Pancreas (tissue), 10 donors: ENCODE results near the gene SIM2. TPM values are rescaled to one million over a fixed set of nuclear protein-coding genes. Genes with fewer than 3 reads are reported as not detected.

Experiments
- ATAC-seq, 4 donors: fragments of 200-7000 bp; cut with Tn5 transposase; one replicate each; pipeline versions ENCODE4 v1.8.0 to v1.9.1; 2020; ENCODE audit warnings: mild to moderate bottlenecking in 4 of 4, moderate library complexity in 4 of 4
- DNase-seq, 6 donors: peaks; one replicate each; pipeline ENCODE4 v3.0.0-alpha.2; 2020
- FAIRE-seq: peaks from 2 replicates; lab custom pipeline; 2012; peaks lifted over from hg19 to GRCh38; lab: Jason Lieb, UNC
- H3K27ac ChIP-seq, 4 donors: fragments of 200-600 bp; sonication (generic); 1 replicate in 3 of 4; 2 replicates in 1 of 4; pipeline versions ENCODE4 v1.5.0 to v1.8.0; 2020
- H3K27me3 ChIP-seq, 4 donors: fragments of 200-600 bp; one replicate each; pipeline ENCODE4 v1.8.0; 2021
- H3K36me3 ChIP-seq, 3 donors: fragments of 200-600 bp; sonication (generic) in 1 of 3; one replicate each; pipeline versions ENCODE4 v1.5.0 to v1.8.0; 2020 to 2021
- H3K4me1 ChIP-seq, 3 donors: fragments of 200-600 bp; one replicate each; pipeline ENCODE4 v1.8.0; 2021
- H3K4me3 ChIP-seq, 4 donors: fragments of 200-600 bp; sonication (generic) in 2 of 4; one replicate each; pipeline versions ENCODE4 v1.5.0 to v1.8.0; 2020 to 2021
- H3K9me3 ChIP-seq, 4 donors: fragments of 200-600 bp; one replicate each; pipeline ENCODE4 v1.8.0; 2021
- WGBS, 2 donors: extraction: QIAGEN DNeasy Blood & Tissue Kit; methylation state at CpG; one replicate each; pipeline ENCODE4 v1.1.7; 2013; 5-methylcytosine and 5-hydroxymethylcytosine counted together
- intact Hi-C, 3 donors: fragments of 100-400 bp; cut with DNase I; formaldehyde crosslinking; loops; one replicate each; pipeline versions ENCODE4 v1.11.1 to v1.14.2; 2022
- polyA plus RNA-seq, 2 donors: library from polyadenylated mRNA; stranded (reverse); fragments of 200-250 nt; gene quantifications; one replicate each; pipeline ENCODE4 v1.2.3, GENCODE V29; 2013
- total RNA-seq, 6 donors: library from RNA; stranded (reverse); fragmentation: NEBNext Ultra II Directional in 4 of 6; extraction: Animal tissue kit (Norgen Biotek cat#: 25700) in 4 of 6; gene quantifications; one replicate each; pipeline versions ENCODE4 v1.2.1 to v1.2.4, GENCODE V29; 2021 to 2023
- TF ChIP-seq, protein P1 (sequence below), 4 donors: fragments of 200-600 bp; sonication (generic) in 3 of 4; IDR thresholded peaks; one replicate each; pipeline versions ENCODE4 v1.5.0 to v1.8.0; 2021; ENCODE audit warnings: antibody characterized with exemption in 4 of 4
- donor health status: healthy with polysubstance abuse.
- donor health status: DM: no; HTN: no; CAD: no; lungs with moderate emphysema.
- donor health status: DM: no; HTN: no; CAD: no.
- donor health status: control.
- donor health status: control.
- donor health status: Bipolar disorder and iron deficiency.
- donor health status: DM: yes; HTN: yes; CAD: no.
- donor health status: DM: no; HTN: no; CAD: no.
- donor health status: DM: no; HTN: no; CAD: no.
- donor health status: DM: yes; HTN: yes; CAD: no.

Gene SIM2
- total and polyA plus RNA-seq, 8 donors, result 0.02 to 0.53 (median 0.13) TPM; not detected in 5

DNA sequence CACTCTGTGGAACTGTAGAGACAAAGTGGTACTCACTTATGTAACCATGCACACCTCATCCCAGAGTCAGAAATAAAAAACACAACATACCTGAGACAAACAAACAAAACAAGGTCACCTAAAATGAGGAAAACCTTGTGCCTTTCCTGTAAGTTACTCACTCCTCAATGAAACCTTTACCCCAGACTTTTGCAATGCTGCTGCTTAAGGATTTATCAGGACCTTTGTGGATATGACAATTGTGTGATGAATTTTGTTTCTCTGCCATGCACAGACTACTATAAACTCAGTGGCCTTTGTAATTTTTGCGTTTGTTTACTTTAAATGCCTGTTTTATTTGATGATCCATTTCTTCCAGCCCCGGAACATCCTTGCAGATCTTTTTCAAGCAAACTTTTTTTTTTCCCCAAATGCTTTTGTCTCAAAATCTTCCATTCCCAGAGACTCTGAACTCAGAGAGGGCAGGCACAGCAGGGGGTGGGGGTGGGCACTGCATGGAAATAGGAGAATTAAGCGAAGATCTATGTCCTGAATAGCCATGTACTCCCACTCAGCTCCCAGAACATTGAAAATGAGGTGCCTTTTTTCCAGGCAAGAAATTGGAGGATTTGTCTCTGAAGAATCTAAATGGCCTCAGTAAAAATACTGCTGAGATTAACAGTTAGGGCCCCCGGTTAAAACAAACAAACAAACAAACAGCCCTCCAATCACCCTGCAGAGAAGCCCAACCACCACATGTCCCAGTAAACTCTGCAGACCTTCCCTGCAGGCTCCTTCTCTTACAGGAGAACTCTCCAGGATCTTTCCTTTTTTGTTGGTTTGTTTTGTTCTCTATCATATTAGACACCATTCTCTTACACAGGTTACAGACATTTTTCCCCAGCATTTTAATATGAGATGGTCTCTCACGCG lies 22.6 kb upstream of the SIM2 start:
- 68 to 74% methylated on average over 6 of the region's 6 CpGs for WGBS, 2 donors
- H3K27ac ChIP-seq, result no peak overlapping the region

DNA sequence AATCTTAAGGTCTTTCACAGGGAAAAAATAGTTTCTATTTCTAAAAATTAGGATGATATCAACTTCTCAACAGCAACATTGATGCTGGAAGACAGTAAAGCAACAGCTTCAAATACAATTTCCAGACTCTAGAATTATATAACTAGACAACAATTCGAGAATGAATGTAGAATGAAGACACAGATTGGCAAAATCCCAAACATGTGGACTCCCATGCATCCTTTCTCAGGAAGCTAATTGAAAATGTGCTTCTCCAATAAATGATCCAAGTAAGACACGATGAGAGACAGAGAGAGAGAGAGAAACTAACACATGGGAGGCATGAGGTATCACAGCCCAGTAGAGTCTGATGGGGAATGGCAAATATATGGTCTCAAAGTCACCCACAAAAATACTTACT lies 21.5 kb upstream of the SIM2 start:
- Histone ChIP-seq H3K27me3 (peaks cover 0 to 4% (median 0%) of the 10 kb centered on the region in 4 donors), H3K9me3 (no peaks in the 10 kb centered on the region), H3K4me1 (no peaks in the 10 kb centered on the region), H3K36me3 (no peaks in the 10 kb centered on the region), H3K27ac (no peak overlapping the region), H3K4me3 (no peak overlapping the region)
- 63 to 66% methylated on average over 2 of the region's 2 CpGs for WGBS, 2 donors
- no peak for DNase-seq
- intact Hi-C loops, result no loop called here
- ATAC-seq, result no peak
- TF ChIP-seq, protein P1, sequence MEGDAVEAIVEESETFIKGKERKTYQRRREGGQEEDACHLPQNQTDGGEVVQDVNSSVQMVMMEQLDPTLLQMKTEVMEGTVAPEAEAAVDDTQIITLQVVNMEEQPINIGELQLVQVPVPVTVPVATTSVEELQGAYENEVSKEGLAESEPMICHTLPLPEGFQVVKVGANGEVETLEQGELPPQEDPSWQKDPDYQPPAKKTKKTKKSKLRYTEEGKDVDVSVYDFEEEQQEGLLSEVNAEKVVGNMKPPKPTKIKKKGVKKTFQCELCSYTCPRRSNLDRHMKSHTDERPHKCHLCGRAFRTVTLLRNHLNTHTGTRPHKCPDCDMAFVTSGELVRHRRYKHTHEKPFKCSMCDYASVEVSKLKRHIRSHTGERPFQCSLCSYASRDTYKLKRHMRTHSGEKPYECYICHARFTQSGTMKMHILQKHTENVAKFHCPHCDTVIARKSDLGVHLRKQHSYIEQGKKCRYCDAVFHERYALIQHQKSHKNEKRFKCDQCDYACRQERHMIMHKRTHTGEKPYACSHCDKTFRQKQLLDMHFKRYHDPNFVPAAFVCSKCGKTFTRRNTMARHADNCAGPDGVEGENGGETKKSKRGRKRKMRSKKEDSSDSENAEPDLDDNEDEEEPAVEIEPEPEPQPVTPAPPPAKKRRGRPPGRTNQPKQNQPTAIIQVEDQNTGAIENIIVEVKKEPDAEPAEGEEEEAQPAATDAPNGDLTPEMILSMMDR (IDR thresholded peaks at IDR 0.05), result no peak
- no peak for FAIRE-seq

More for the DNA sequence above, 22.6 kb upstream of the SIM2 start:
- intact Hi-C loops, result no loop called here
- DNase-seq, result no peak
- H3K27me3 ChIP-seq, result peaks cover 0 to 4% (median 0%) of the 10 kb centered on the region in 4 donors
- H3K9me3 ChIP-seq, result no peaks in the 10 kb centered on the region
- TF ChIP-seq, protein P1 (IDR thresholded peaks at IDR 0.05), result no peak
- FAIRE-seq, result no peak
- ATAC-seq, result no peak
- H3K36me3 ChIP-seq, result no peaks in the 10 kb centered on the region
- H3K4me1 ChIP-seq, result no peaks in the 10 kb centered on the region
- H3K4me3 ChIP-seq, result no peak overlapping the region

- intact Hi-C loops, result no loop called here
- no peaks in the 10 kb centered on the region for H3K9me3 ChIP-seq
- no peaks in the 10 kb centered on the region for H3K4me1 ChIP-seq
- 81 to 95% methylated on average over 2 of the region's 2 CpGs for whole genome bisulfite sequencing, 2 donors
- ATAC-seq (no peak), FAIRE-seq (no peak), DNase-seq (no peak)
- H3K27me3 ChIP-seq, result peaks cover 0 to 4% (median 0%) of the 10 kb centered on the region in 4 donors
- no peaks in the 10 kb centered on the region for H3K36me3 ChIP-seq
- no peak overlapping the region for H3K4me3 ChIP-seq
- H3K27ac ChIP-seq, result no peak overlapping the region
- TF ChIP-seq, protein P1 (IDR thresholded peaks at IDR 0.05), result no peak
Observed at GRCh38 chr21:36678538-36678937, 20.4 kb upstream of the SIM2 start.

GRCh38 chr21:36681117-36681631 lies 17.7 kb upstream of the SIM2 start:
- no peak for FAIRE-seq
- intact Hi-C loops, result no loop called here
- Histone ChIP-seq H3K4me3 (no peak overlapping the region), H3K36me3 (no peaks in the 10 kb centered on the region), H3K9me3 (no peaks in the 10 kb centered on the region), H3K27me3 (peaks cover 0 to 8% (median 0%) of the 10 kb centered on the region in 4 donors), H3K27ac (no peak overlapping the region), H3K4me1 (no peaks in the 10 kb centered on the region)
- no peak for ATAC-seq
- no peak for DNase-seq
- TF ChIP-seq, protein P1 (IDR thresholded peaks at IDR 0.05), result no peak
- WGBS, 2 donors, result 87 to 89% methylated on average over 2 of the region's 2 CpGs
